Thyroid gland (tissue), 4 donors: ENCODE measurements around the gene RAB3D. TPM values are rescaled to one million over a fixed set of nuclear protein-coding genes. Genes with fewer than 3 reads are reported as not detected.
A peak's percentile ranks its signal among the peaks of the same experiment; 100 is the strongest.
"Not testable (repeated sequence)": the region's sequence is repeated elsewhere in the genome, so short reads cannot be mapped to it uniquely, and the experiment has no call there.

ENCODE experiments used
- DNase-seq, 2 donors: peaks; one replicate each; pipeline ENCODE4 v3.0.0-alpha.2; 2019
- H3K27ac ChIP-seq, 3 donors: fragments of 200-600 bp; sonication (generic); 1 replicate in 2 of 3; 2 replicates in 1 of 3; pipeline ENCODE4 v1.5.1; 2016 to 2019; ENCODE audit warnings: mild to moderate bottlenecking in 1 of 3, moderate library complexity in 1 of 3
- H3K27me3 ChIP-seq: fragments of 200-600 bp; sonication (generic); one replicate; pipeline ENCODE4 v1.5.1; 2019
- H3K36me3 ChIP-seq, 2 donors: fragments of 200-600 bp; sonication (generic); one replicate each; pipeline ENCODE4 v1.5.1; 2016 to 2019
- H3K4me1 ChIP-seq, 2 donors: fragments of 200-600 bp; sonication (generic); one replicate each; pipeline ENCODE4 v1.5.1; 2017 to 2019
- H3K4me3 ChIP-seq, 3 donors: fragments of 200-600 bp; sonication (generic); replicated peaks in 1 of 3; 1 replicate in 2 of 3; 2 replicates in 1 of 3; pipeline ENCODE4 v1.5.1; 2016; ENCODE audit warnings: mild to moderate bottlenecking in 1 of 3
- H3K9me3 ChIP-seq: fragments of 200-600 bp; sonication (generic); one replicate; pipeline ENCODE4 v1.5.1; 2017
- CTCF ChIP-seq, 6 experiments: fragments of 200-600 bp in 3 of 6; fragments of 450-650 bp in 3 of 6; sonication (generic) in 3 of 6; IDR thresholded peaks; one replicate each; pipeline ENCODE4 v1.5.1; 2016 to 2019; ENCODE audit warnings: antibody characterized with exemption in 6 of 6, mild to moderate bottlenecking in 2 of 6, inconsistent platforms in 1 of 6, moderate library complexity in 1 of 6
- POLR2A ChIP-seq, 2 donors: fragments of 450-650 bp; IDR thresholded peaks; one replicate each; pipeline ENCODE4 v1.6.1; 2017; ENCODE audit warnings: antibody characterized with exemption in 2 of 2, mild to moderate bottlenecking in 2 of 2, moderate library complexity in 1 of 2
- WGBS, 2 donors: methylation state at CpG; one replicate each; pipeline ENCODE4 v1.1.5; 2017; 5-methylcytosine and 5-hydroxymethylcytosine counted together
- intact Hi-C: fragments of 100-400 bp; cut with DNase I; formaldehyde crosslinking; loops from one replicate; pipeline ENCODE4 v1.15.1; 2023
- total RNA-seq, 4 donors: library from RNA; depleted of rRNA; stranded (reverse); fragments of >200 nt; gene quantifications; one replicate each; pipeline ENCODE4 v1.2.3, GENCODE V29; 2016

Gene RAB3D
- total RNA-seq, 4 donors from 2014 or later = 14.8 to 30.3 (median 20.6) TPM

- TF ChIP-seq POLR2A (IDR thresholded peaks at IDR 0.05) = no peak
- TF ChIP-seq CTCF (IDR thresholded peaks at IDR 0.05) = peak in 5 of 6 experiments; percentile 23 to 56 (median 47)
- 0 to 1% methylated on average over 14 to 16 of the region's 65 CpGs for WGBS, 2 donors
- Histone ChIP-seq H3K4me1 (peaks cover 16 to 50% of the 10 kb centered on the region in 2 donors), H3K27ac (peak overlapping the region in 2 of 3 donors; percentile 57 to 78), H3K9me3 (no peaks in the 10 kb centered on the region), H3K36me3 (no peaks in the 10 kb centered on the region), H3K27me3 (no peaks in the 10 kb centered on the region), H3K4me3 (peak overlapping the region in 2 of 3 donors; percentile 5 to 34)
- peak; percentile 60 to 65 for DNase-seq
- intact Hi-C loops = loop anchor here (5.0 kb wide), 1 partner anchor 54 kb away; the partner anchor contains the start of genes ODAD3 and PRKCSH
Observed at GRCh38 chr19:11382898-11383705, 43.6 kb upstream of the RAB3D start.

GRCh38 chr19:11380653-11381537 lies 41.4 kb upstream of the RAB3D start:
- H3K4me3 ChIP-seq = peak overlapping the region; percentile 22 to 44 (median 34)
- peak overlapping the region; percentile 78 to 95 (median 86) for H3K27ac ChIP-seq
- no peaks in the 10 kb centered on the region for H3K36me3 ChIP-seq
- 4 to 5% methylated on average over 33 to 47 of the region's 54 CpGs for WGBS, 2 donors
- H3K9me3 ChIP-seq = no peaks in the 10 kb centered on the region
- H3K27me3 ChIP-seq = no peaks in the 10 kb centered on the region
- intact Hi-C loops = loop anchor here (5.0 kb wide), 1 partner anchor 56 kb away; the partner anchor contains the start of genes ODAD3 and PRKCSH
- H3K4me1 ChIP-seq = peaks cover 26 to 72% of the 10 kb centered on the region in 2 donors
- TF ChIP-seq POLR2A (IDR thresholded peaks at IDR 0.05) (peak in 1 of 2 donors; percentile 96), CTCF (IDR thresholded peaks at IDR 0.05) (peak; percentile 40 to 90 (median 76))
- DNase-seq = peak; percentile 98

GRCh38 chr19:11379857-11380350 lies 40.4 kb upstream of the RAB3D start:
- intact Hi-C loops = loop anchor here (5.0 kb wide), 1 partner anchor 57 kb away; the partner anchor contains the start of genes ODAD3 and PRKCSH
- WGBS, 2 donors = 91 to 93% methylated on average over 6 to 7 of the region's 7 CpGs
- H3K4me1 ChIP-seq = peaks cover 32 to 76% of the 10 kb centered on the region in 2 donors
- no peaks in the 10 kb centered on the region for H3K36me3 ChIP-seq
- no peak overlapping the region for H3K4me3 ChIP-seq
- no peak for TF ChIP-seq POLR2A (IDR thresholded peaks at IDR 0.05)
- TF ChIP-seq CTCF (IDR thresholded peaks at IDR 0.05) = no peak
- peak overlapping the region in 2 of 3 donors; percentile 86 to 95 for H3K27ac ChIP-seq
- H3K9me3 ChIP-seq = no peaks in the 10 kb centered on the region
- no peak for DNase-seq
- H3K27me3 ChIP-seq = no peaks in the 10 kb centered on the region

- H3K4me3 ChIP-seq, intact Hi-C loops, H3K9me3 ChIP-seq, DNase-seq, H3K27ac ChIP-seq, H3K27me3 ChIP-seq, H3K36me3 ChIP-seq: not testable (repeated sequence)
- WGBS, 2 donors = 84 to 87% methylated on average over 14 of the region's 14 CpGs
- peaks cover 32 to 71% of the 10 kb centered on the region in 2 donors for H3K4me1 ChIP-seq
Observed at GRCh38 chr19:11379269-11379845, 39.9 kb upstream of the RAB3D start.
